Neuronal stem cell (in vitro differentiated cells): ENCODE data around the gene PPIAL4G. TPM values are rescaled to one million over a fixed set of nuclear protein-coding genes. Genes with fewer than 3 reads are reported as not detected.
"Not testable (repeated sequence)": the region's sequence is repeated elsewhere in the genome, so short reads cannot be mapped to it uniquely, and the experiment has no call there.

ENCODE experiments used
- DNase-seq: peaks from one replicate; pipeline ENCODE4 v3.0.0-alpha.2; 2013; ENCODE audit warnings: low spot score
- H2AFZ ChIP-seq: one replicate; pipeline ENCODE4 v1.6.1; 2013; ENCODE audit warnings: mild to moderate bottlenecking, low read length, inconsistent platforms
- H2AK5ac ChIP-seq: 2 replicates; pipeline ENCODE4 v1.6.1; 2013; ENCODE audit warnings: low read depth, mild to moderate bottlenecking, inconsistent platforms, low read length, moderate library complexity, mixed read lengths
- H2BK120ac ChIP-seq: 2 replicates; pipeline ENCODE4 v1.6.1; 2013; ENCODE audit warnings: low read depth, mild to moderate bottlenecking, inconsistent platforms, low read length, moderate library complexity, mixed read lengths
- H2BK12ac ChIP-seq: one replicate; pipeline ENCODE4 v1.6.1; 2013; ENCODE audit warnings: low read length, inconsistent platforms
- H2BK15ac ChIP-seq: 2 replicates; pipeline ENCODE4 v1.6.1; 2013; ENCODE audit warnings: mild to moderate bottlenecking, low read length, inconsistent platforms, mixed read lengths
- H2BK5ac ChIP-seq: one replicate; pipeline ENCODE4 v1.6.1; 2013; ENCODE audit warnings: inconsistent platforms, mild to moderate bottlenecking, low read length, moderate library complexity
- H3K14ac ChIP-seq: one replicate; pipeline ENCODE4 v1.6.1; 2013; ENCODE audit warnings: low read length, inconsistent platforms
- H3K18ac ChIP-seq: 2 replicates; pipeline ENCODE4 v1.6.1; 2013; ENCODE audit warnings: low read length, inconsistent platforms
- H3K23ac ChIP-seq: 2 replicates; pipeline ENCODE4 v1.6.1; 2013; ENCODE audit warnings: low read depth, mild to moderate bottlenecking, mixed read lengths, low read length, inconsistent platforms; ENCODE audit not compliant: poor library complexity
- H3K27ac ChIP-seq: replicated peaks from 3 replicates; pipeline ENCODE4 v1.5.1; 2013; ENCODE audit warnings: low read length, inconsistent platforms
- H3K27me3 ChIP-seq, 3 experiments: 2 replicates each; pipeline ENCODE4 v1.6.1; 2013; ENCODE audit warnings: low read length in 3 of 3, mild to moderate bottlenecking in 2 of 3, inconsistent platforms in 1 of 3, low read depth in 1 of 3, mixed read lengths in 1 of 3, moderate library complexity in 1 of 3; ENCODE audit not compliant: control insufficient read depth in 3 of 3, insufficient read depth in 3 of 3
- H3K36me3 ChIP-seq, 2 donors: replicated peaks in 1 of 2; 2 replicates each; pipeline ENCODE4 v1.6.1; 2013; ENCODE audit warnings: low read length in 2 of 2; ENCODE audit not compliant: control insufficient read depth in 2 of 2, insufficient read depth in 2 of 2
- H3K4ac ChIP-seq: 2 replicates; pipeline ENCODE4 v1.6.1; 2013; ENCODE audit warnings: inconsistent platforms, mild to moderate bottlenecking, low read length, moderate library complexity
- H3K4me1 ChIP-seq, 2 donors: 1 replicate in 1 of 2; 2 replicates in 1 of 2; pipeline ENCODE4 v1.6.1; 2013; ENCODE audit warnings: low read length in 2 of 2, low read depth in 1 of 2; ENCODE audit not compliant: control insufficient read depth in 2 of 2, insufficient read depth in 1 of 2
- H3K4me2 ChIP-seq: one replicate; pipeline ENCODE4 v1.6.1; 2013; ENCODE audit warnings: mild to moderate bottlenecking, low read length, inconsistent platforms; ENCODE audit not compliant: insufficient read depth, poor library complexity, severe bottlenecking
- H3K4me3 ChIP-seq, 2 donors: 2 replicates each; pipeline ENCODE4 v1.5.1; 2013; ENCODE audit warnings: low read length in 2 of 2, mild to moderate bottlenecking in 2 of 2, inconsistent platforms in 1 of 2, moderate library complexity in 1 of 2
- H3K79me1 ChIP-seq: one replicate; pipeline ENCODE4 v1.6.1; 2013; ENCODE audit warnings: low read depth, mild to moderate bottlenecking, inconsistent platforms, low read length, moderate library complexity
- H3K9ac ChIP-seq: one replicate; pipeline ENCODE4 v1.6.1; 2013; ENCODE audit warnings: mild to moderate bottlenecking, low read depth, low read length, inconsistent platforms; ENCODE audit not compliant: poor library complexity
- H3K9me3 ChIP-seq, 2 donors: replicated peaks in 1 of 2; 2 replicates each; pipeline versions ENCODE3 to v1.6.1; 2013; ENCODE audit warnings: low read length in 2 of 2, mild to moderate bottlenecking in 2 of 2, inconsistent platforms in 1 of 2, low read depth in 1 of 2, mixed read lengths in 1 of 2, moderate library complexity in 1 of 2; ENCODE audit not compliant: control insufficient read depth in 2 of 2, insufficient read depth in 1 of 2
- H4K8ac ChIP-seq: one replicate; pipeline ENCODE4 v1.6.1; 2013; ENCODE audit warnings: low read depth, mild to moderate bottlenecking, inconsistent platforms, low read length, moderate library complexity
- H4K91ac ChIP-seq: one replicate; pipeline ENCODE4 v1.6.1; 2013; ENCODE audit warnings: low read length, low read depth, mild to moderate bottlenecking, inconsistent platforms; ENCODE audit not compliant: poor library complexity
- WGBS, 2 donors: extraction: QIAGEN DNeasy Blood & Tissue Kit; methylation state at CpG; one replicate each; pipeline ENCODE4 v1.1.7; 2013; ENCODE audit warnings: missing lambda C conversion rate in 2 of 2, mixed read lengths in 1 of 2; ENCODE audit not compliant: insufficient read length in 2 of 2, insufficient replicate concordance in 1 of 2; ENCODE audit errors: extremely low coverage in 2 of 2; 5-methylcytosine and 5-hydroxymethylcytosine counted together
- polyA plus RNA-seq, 2 experiments: library from polyadenylated mRNA; stranded (reverse); fragments of 200-250 nt; gene quantifications; one replicate each; pipeline ENCODE4 v1.2.3, GENCODE V29; 2013

The PPIAL4G gene
- not detected for polyA plus RNA-seq (2013, experiment 1 of 2)
- 0.01 TPM for polyA plus RNA-seq (2013, experiment 2 of 2)

GRCh38 chr1:148483029-148483428 is at the start of gene PPIAL4G:
Gene PPIAL4G (minus strand): TSS chr1:148483302. CDS start chr1:148483252, 50 bp downstream.
- not testable (repeated sequence) for H2AFZ ChIP-seq, H3K14ac ChIP-seq, DNase-seq, H3K79me1 ChIP-seq, H3K36me3 ChIP-seq, H3K23ac ChIP-seq, H4K8ac ChIP-seq, H3K27me3 ChIP-seq, H3K4ac ChIP-seq, H2BK5ac ChIP-seq, H2BK12ac ChIP-seq, H3K4me2 ChIP-seq, H3K9ac ChIP-seq, H2BK15ac ChIP-seq, H4K91ac ChIP-seq, H2BK120ac ChIP-seq, H2AK5ac ChIP-seq, H3K4me1 ChIP-seq, H3K9me3 ChIP-seq, H3K27ac ChIP-seq, H3K4me3 ChIP-seq, H3K18ac ChIP-seq
- WGBS, 2 donors, result no CpG with 5 or more reads among the region's 12 CpGs

GRCh38 chr1:148532158-148532557 is 49.1 kb upstream of the PPIAL4G start:
- H3K4me1 ChIP-seq, H2AFZ ChIP-seq, H3K18ac ChIP-seq, H4K91ac ChIP-seq, H3K14ac ChIP-seq, H4K8ac ChIP-seq, H3K4me3 ChIP-seq, H3K27me3 ChIP-seq, H3K27ac ChIP-seq, H2BK15ac ChIP-seq, H2BK120ac ChIP-seq, H2AK5ac ChIP-seq, H3K79me1 ChIP-seq, DNase-seq, H3K4ac ChIP-seq, H3K23ac ChIP-seq, H2BK12ac ChIP-seq, H3K9me3 ChIP-seq, H3K4me2 ChIP-seq, H2BK5ac ChIP-seq, H3K9ac ChIP-seq, H3K36me3 ChIP-seq: not testable (repeated sequence)
- no CpG with 5 or more reads among the region's 4 CpGs for WGBS, 2 donors

GRCh38 chr1:148529101-148529567 is 46.0 kb upstream of the PPIAL4G start:
- not testable (repeated sequence) for H2AK5ac ChIP-seq, H3K4ac ChIP-seq, H4K91ac ChIP-seq, H3K36me3 ChIP-seq, H3K4me1 ChIP-seq, H3K4me3 ChIP-seq, H3K4me2 ChIP-seq, H2BK120ac ChIP-seq, H2BK5ac ChIP-seq, H3K27ac ChIP-seq, H3K9ac ChIP-seq, H2BK12ac ChIP-seq, H4K8ac ChIP-seq, H2AFZ ChIP-seq, H3K14ac ChIP-seq, H3K79me1 ChIP-seq, H3K9me3 ChIP-seq, H3K23ac ChIP-seq, DNase-seq, H3K27me3 ChIP-seq, H3K18ac ChIP-seq, H2BK15ac ChIP-seq
- WGBS, 2 donors, result no CpG with 5 or more reads among the region's 25 CpGs

- not testable (repeated sequence) for H3K9ac ChIP-seq, H3K9me3 ChIP-seq, H3K23ac ChIP-seq, DNase-seq, H3K27me3 ChIP-seq, H2AK5ac ChIP-seq, H3K27ac ChIP-seq, H3K79me1 ChIP-seq, H3K14ac ChIP-seq, H3K4ac ChIP-seq, H4K91ac ChIP-seq, H3K36me3 ChIP-seq, H2BK120ac ChIP-seq, H3K18ac ChIP-seq, H2BK12ac ChIP-seq, H2BK5ac ChIP-seq, H2AFZ ChIP-seq, H3K4me2 ChIP-seq, H4K8ac ChIP-seq, H3K4me3 ChIP-seq, H3K4me1 ChIP-seq, H2BK15ac ChIP-seq
- no CpG with 5 or more reads among the region's 24 CpGs for WGBS, 2 donors
These were observed 45.5 kb upstream of the PPIAL4G start for GRCh38 chr1:148528591-148528990.
